NCI-H524 (cell line): ENCODE measurements around the gene NCAM2.

Experiments
- DNase-seq, 2 experiments: peaks; one replicate each; lab custom pipeline; 2025; lab: John Stamatoyannopoulos, UW

NCAM2 gene

GRCh38 chr21:21458124-21458631, 460.0 kb downstream of the NCAM2 start:
- no peak for DNase-seq

GRCh38 chr21:21460979-21461378, 462.8 kb downstream of the NCAM2 start:
- no peak for DNase-seq

- no peak for DNase-seq
These were observed 465.2 kb downstream of the NCAM2 start for GRCh38 chr21:21463456-21463855.

- DNase-seq: no peak
These were observed 466.5 kb downstream of the NCAM2 start for GRCh38 chr21:21464684-21465083.

- no peak for DNase-seq
These were observed 468.5 kb downstream of the NCAM2 start for GRCh38 chr21:21466752-21467151.

GRCh38 chr21:21468003-21468402, 469.8 kb downstream of the NCAM2 start:
- DNase-seq: no peak

- DNase-seq: no peak
These were observed 483.0 kb downstream of the NCAM2 start for GRCh38 chr21:21481239-21481638.

GRCh38 chr21:21508859-21509258, 510.6 kb downstream of the NCAM2 start:
- no peak for DNase-seq

- no peak for DNase-seq
These were observed 532.5 kb downstream of the NCAM2 start for GRCh38 chr21:21530680-21531079.

GRCh38 chr21:21547368-21547953, 549.3 kb downstream of the NCAM2 start:
- peak in 1 of 2 experiments; percentile 4 for DNase-seq

GRCh38 chr21:21559285-21560045, 561.3 kb downstream of the NCAM2 start:
- DNase-seq: no peak
